GM18870 (cell line): ENCODE results near the gene CHCHD6.

ENCODE experiments used
- ATAC-seq: cut with Tn5 transposase; IDR thresholded peaks from one replicate; pipeline ENCODE4 v1.9.1; 2021; ENCODE audit warnings: moderate library complexity; ENCODE audit not compliant: unreplicated experiment

The CHCHD6 gene

GRCh38 chr3:126935756-126936509, 231.9 kb downstream of the CHCHD6 start:
- ATAC-seq = no peak

- ATAC-seq = no peak
Measured at GRCh38 chr3:126936853-126937425, 232.9 kb downstream of the CHCHD6 start.

GRCh38 chr3:126937533-126937932, 233.5 kb downstream of the CHCHD6 start:
- ATAC-seq = no peak

GRCh38 chr3:126937973-126938372, 233.9 kb downstream of the CHCHD6 start:
- no peak for ATAC-seq

- ATAC-seq = no peak
Measured at GRCh38 chr3:126938520-126939337, 234.7 kb downstream of the CHCHD6 start.

- ATAC-seq = no peak
Measured at GRCh38 chr3:126939338-126939718, 235.3 kb downstream of the CHCHD6 start.

GRCh38 chr3:126939733-126940132, 235.7 kb downstream of the CHCHD6 start:
- ATAC-seq = no peak

GRCh38 chr3:126941721-126942270, 237.8 kb downstream of the CHCHD6 start:
- ATAC-seq = no peak

- no peak for ATAC-seq
Measured at GRCh38 chr3:126944089-126944965, 240.3 kb downstream of the CHCHD6 start.

- no peak for ATAC-seq
Measured at GRCh38 chr3:126945171-126945721, 241.2 kb downstream of the CHCHD6 start.

- ATAC-seq = no peak
Measured at GRCh38 chr3:126945891-126946290, 241.9 kb downstream of the CHCHD6 start.

- ATAC-seq = no peak
Measured at GRCh38 chr3:126946405-126946804, 242.4 kb downstream of the CHCHD6 start.

GRCh38 chr3:126947429-126947828, 243.4 kb downstream of the CHCHD6 start:
- no peak for ATAC-seq

- no peak for ATAC-seq
Measured at GRCh38 chr3:126948980-126949535, 245.0 kb downstream of the CHCHD6 start.

- ATAC-seq = no peak
Measured at GRCh38 chr3:126951561-126951960, 247.5 kb downstream of the CHCHD6 start.

- no peak for ATAC-seq
Measured at GRCh38 chr3:126952261-126952982, 248.4 kb downstream of the CHCHD6 start.

GRCh38 chr3:126952983-126953660, 249.1 kb downstream of the CHCHD6 start:
- ATAC-seq = no peak

GRCh38 chr3:126954141-126954842, 250.3 kb downstream of the CHCHD6 start:
- ATAC-seq = peak; percentile 62
